Upper lobe of left lung (tissue), 6 donors: ENCODE results near the gene FAM171A2. TPM values are rescaled to one million over a fixed set of nuclear protein-coding genes. Genes with fewer than 3 reads are reported as not detected.
A peak's percentile ranks its signal among the peaks of the same experiment; 100 is the strongest.

Experiments
- ATAC-seq, 2 donors: fragments of 200-7000 bp; cut with Tn5 transposase; one replicate each; pipeline ENCODE4 v1.9.1; 2022; ENCODE audit warnings: mild to moderate bottlenecking in 2 of 2, moderate library complexity in 2 of 2; ENCODE audit not compliant: low FRiP score in 2 of 2
- DNase-seq, 2 donors: peaks; one replicate each; pipeline ENCODE4 v3.0.0-alpha.2; 2019 to 2020
- H3K27ac ChIP-seq, 4 donors: fragments of 200-600 bp; sonication (generic); one replicate each; pipeline ENCODE4 v1.5.1; 2016 to 2019
- H3K27me3 ChIP-seq, 4 donors: fragments of 200-600 bp; sonication (generic); one replicate each; pipeline ENCODE4 v1.5.1; 2017 to 2019
- H3K36me3 ChIP-seq, 4 donors: fragments of 200-600 bp; sonication (generic); one replicate each; pipeline ENCODE4 v1.5.1; 2016 to 2019
- H3K4me1 ChIP-seq, 4 donors: fragments of 200-600 bp; sonication (generic); one replicate each; pipeline ENCODE4 v1.5.1; 2018 to 2019
- H3K4me3 ChIP-seq, 4 donors: fragments of 200-600 bp; sonication (generic); one replicate each; pipeline ENCODE4 v1.5.1; 2017 to 2019; ENCODE audit warnings: mild to moderate bottlenecking in 2 of 4, moderate library complexity in 1 of 4
- H3K9me3 ChIP-seq, 4 donors: fragments of 200-600 bp; sonication (generic); one replicate each; pipeline ENCODE4 v1.5.1; 2018 to 2019
- EP300 ChIP-seq, 4 donors: sonication (generic); formaldehyde crosslinking; IDR thresholded peaks; one replicate each; pipeline ENCODE4 v1.5.1; 2017; ENCODE audit warnings: antibody characterized with exemption in 4 of 4, control low read depth in 2 of 4
- POLR2A ChIP-seq, 4 donors: fragments of 450-650 bp; IDR thresholded peaks; one replicate each; pipeline ENCODE4 v1.5.1; 2016 to 2017; ENCODE audit warnings: antibody characterized with exemption in 4 of 4, mild to moderate bottlenecking in 2 of 4
- POLR2AphosphoS5 ChIP-seq, 2 donors: sonication (generic); formaldehyde crosslinking; IDR thresholded peaks; one replicate each; pipeline ENCODE4 v1.5.1; 2017; ENCODE audit warnings: antibody characterized with exemption in 2 of 2
- WGBS, 2 donors: methylation state at CpG; one replicate each; pipeline ENCODE4 v1.1.5; 2017 to 2018; 5-methylcytosine and 5-hydroxymethylcytosine counted together
- total RNA-seq, 6 donors: library from RNA; depleted of rRNA in 4 of 6; stranded (reverse); fragments of >200 nt in 4 of 6; gene quantifications; one replicate each; pipeline versions ENCODE4 v1.1.0 to v1.2.1, GENCODE V29; 2016 to 2021
- TF ChIP-seq, protein P1 (sequence below), 6 experiments: fragments of 450-650 bp in 4 of 6; fragments of 200-600 bp in 2 of 6; sonication (generic) in 2 of 6; IDR thresholded peaks; one replicate each; pipeline ENCODE4 v1.5.1; 2016 to 2019; ENCODE audit warnings: antibody characterized with exemption in 6 of 6
- donor health status: DM: no; HTN: no; CAD: no; lungs with moderate emphysema.
- donor health status: DM: no; HTN: yes; CAD: no; lungs with severe emphysema.

Gene FAM171A2
- total RNA-seq, 6 donors from 2014 or later = 0.61 to 4.6 (median 0.98) TPM; not detected in 1

DNA sequence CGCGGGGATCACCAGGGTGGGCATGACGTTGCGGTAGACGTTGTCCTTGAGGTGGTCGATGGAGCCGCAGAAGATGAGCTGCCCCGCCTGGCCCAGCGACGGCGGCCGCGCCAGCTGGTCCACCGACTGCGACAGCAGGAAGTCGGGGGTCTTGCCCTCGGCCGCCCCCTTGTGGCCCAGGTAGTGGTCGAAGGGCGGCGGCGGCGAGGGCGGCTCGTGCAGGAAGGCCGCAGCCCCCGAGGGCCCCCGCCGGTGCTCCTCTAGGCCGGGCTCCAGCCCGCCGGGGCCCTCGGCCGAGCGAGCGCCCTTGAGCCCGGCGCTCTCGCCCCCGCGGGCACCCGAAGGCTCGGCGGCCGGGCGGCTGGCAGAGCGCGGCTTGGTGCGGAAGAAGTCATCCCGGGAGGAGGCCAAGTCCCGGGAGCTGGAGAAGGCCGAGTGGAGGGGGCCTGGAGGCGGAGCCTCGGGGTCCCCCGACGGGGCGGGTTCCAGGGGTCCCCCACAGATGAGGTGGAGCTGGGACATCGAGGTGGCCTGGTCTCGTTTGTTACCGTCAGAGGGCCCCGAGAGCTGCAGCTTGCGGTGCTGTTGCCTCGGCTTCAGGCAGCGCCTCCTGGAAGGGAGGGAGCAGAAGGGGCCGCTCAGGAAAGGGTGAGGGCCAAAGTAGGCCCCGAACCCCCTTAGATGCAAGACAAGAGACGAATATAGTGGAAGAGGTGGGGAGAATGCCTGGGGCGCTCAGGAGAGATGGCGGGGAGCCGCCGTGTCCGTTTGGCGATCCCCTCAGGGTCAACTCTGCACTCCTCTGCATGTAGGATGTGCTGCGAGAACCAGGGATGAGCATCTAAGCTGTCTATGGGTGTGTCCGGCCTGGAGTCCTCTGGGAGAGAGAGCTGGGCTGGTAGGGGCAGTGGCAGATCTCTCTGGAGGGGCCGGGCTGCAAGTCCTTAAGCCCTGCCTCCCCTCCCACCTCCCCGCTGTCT, 8.8 kb downstream of the FAM171A2 start:
- Histone ChIP-seq H3K4me3 (peak overlapping the region in 2 of 4 donors; percentile 34 to 42), H3K36me3 (peaks cover 18 to 38% (median 32%) of the 10 kb centered on the region in 4 donors), H3K9me3 (no peaks in the 10 kb centered on the region), H3K4me1 (peaks cover 0 to 14% (median 0%) of the 10 kb centered on the region in 4 donors), H3K27me3 (no peaks in the 10 kb centered on the region), H3K27ac (no peak overlapping the region)
- TF ChIP-seq, protein P1, sequence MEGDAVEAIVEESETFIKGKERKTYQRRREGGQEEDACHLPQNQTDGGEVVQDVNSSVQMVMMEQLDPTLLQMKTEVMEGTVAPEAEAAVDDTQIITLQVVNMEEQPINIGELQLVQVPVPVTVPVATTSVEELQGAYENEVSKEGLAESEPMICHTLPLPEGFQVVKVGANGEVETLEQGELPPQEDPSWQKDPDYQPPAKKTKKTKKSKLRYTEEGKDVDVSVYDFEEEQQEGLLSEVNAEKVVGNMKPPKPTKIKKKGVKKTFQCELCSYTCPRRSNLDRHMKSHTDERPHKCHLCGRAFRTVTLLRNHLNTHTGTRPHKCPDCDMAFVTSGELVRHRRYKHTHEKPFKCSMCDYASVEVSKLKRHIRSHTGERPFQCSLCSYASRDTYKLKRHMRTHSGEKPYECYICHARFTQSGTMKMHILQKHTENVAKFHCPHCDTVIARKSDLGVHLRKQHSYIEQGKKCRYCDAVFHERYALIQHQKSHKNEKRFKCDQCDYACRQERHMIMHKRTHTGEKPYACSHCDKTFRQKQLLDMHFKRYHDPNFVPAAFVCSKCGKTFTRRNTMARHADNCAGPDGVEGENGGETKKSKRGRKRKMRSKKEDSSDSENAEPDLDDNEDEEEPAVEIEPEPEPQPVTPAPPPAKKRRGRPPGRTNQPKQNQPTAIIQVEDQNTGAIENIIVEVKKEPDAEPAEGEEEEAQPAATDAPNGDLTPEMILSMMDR (IDR thresholded peaks at IDR 0.05) = peak in 5 of 6 experiments; percentile 13 to 39 (median 19)
- TF ChIP-seq EP300 (IDR thresholded peaks at IDR 0.05) = no peak
- 70 to 74% methylated on average over 27 to 61 of the region's 77 CpGs for WGBS, 2 donors
- DNase-seq (peak; percentile 39 to 90), ATAC-seq (peak in 1 of 2 donors; percentile 41)

DNA sequence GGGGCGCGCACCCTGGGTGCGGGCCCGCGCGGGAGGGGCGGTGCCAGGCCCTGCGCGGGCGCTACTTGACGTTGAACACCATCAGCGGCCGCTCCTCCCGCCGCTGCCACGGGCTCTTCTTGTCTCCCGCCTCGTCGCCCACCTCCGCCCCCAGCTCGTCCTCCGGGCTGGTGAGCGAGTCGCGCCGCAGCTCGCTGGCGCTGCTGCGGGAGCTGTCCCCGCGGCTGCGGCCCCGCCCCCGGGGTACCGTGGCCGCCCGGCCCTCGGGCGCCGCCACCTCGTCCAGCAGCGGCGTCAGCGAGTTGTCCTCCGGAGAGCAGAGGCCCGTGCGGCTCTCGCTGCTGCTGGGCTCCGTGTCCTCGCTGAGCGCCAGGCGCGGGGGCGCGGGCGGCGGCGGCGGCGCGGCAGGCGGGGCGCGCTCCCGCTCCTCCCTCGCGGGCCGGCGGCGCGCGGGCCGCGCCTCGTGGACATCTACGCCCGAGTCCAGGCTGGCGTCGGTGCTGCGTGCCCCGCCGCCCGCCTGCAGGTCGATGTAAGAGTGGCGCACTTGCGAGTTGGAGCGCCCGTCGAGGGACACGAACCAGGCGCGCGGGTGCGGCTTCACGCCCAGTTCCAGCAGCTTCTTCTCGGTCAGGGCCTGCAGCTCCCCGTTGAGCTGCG, 9.9 kb downstream of the FAM171A2 start:
- no peak overlapping the region for H3K27ac ChIP-seq

DNA sequence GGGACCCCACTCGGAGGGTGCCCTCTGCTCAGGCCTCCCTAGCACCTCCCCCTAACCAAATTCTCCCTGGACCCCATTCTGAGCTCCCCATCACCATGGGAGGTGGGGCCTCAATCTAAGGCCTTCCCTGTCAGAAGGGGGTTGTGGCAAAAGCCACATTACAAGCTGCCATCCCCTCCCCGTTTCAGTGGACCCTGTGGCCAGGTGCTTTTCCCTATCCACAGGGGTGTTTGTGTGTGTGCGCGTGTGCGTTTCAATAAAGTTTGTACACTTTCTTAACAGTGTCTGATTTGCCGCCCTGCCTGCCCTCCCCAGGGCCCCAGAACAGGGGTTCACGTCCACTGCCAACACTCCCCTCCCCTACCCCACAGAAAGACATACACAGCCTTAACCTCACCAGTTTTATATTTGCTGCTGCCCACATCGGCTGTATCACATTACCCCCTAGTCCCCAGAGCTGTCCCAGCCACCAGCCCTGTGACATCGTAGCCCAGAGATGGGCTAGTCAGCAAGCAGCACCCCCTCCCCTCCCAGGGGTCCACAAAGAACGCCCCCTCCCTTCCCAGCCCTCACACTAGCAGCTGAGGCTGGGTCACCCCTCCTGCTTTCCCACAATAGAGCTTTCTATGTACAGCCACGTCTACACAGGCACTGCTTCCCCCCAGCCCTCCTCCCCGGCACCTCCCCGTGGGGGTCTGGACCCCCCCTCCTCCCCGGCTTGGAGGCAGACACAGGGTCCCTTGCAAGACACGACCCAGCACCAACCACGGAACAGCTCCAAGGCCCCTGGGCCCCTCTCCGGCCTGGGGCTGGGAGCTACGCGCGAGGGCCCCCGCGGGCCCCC, 10.6 kb downstream of the FAM171A2 start:
- H3K4me3 ChIP-seq = peak overlapping the region in 3 of 4 donors; percentile 34 to 42 (median 42)
- no peaks in the 10 kb centered on the region for H3K9me3 ChIP-seq
- ATAC-seq (no peak), DNase-seq (no peak)
- WGBS, 2 donors = 71 to 74% methylated on average over 15 to 19 of the region's 22 CpGs
- TF ChIP-seq, protein P1 (IDR thresholded peaks at IDR 0.05) = no peak
- TF ChIP-seq POLR2A (IDR thresholded peaks at IDR 0.05) = no peak
- TF ChIP-seq POLR2AphosphoS5 (IDR thresholded peaks at IDR 0.05) = no peak
- no peak for TF ChIP-seq EP300 (IDR thresholded peaks at IDR 0.05)
- H3K27me3 ChIP-seq = no peaks in the 10 kb centered on the region
- H3K36me3 ChIP-seq = peaks cover 18 to 53% (median 43%) of the 10 kb centered on the region in 4 donors
- H3K4me1 ChIP-seq = peaks cover 0 to 25% (median 6%) of the 10 kb centered on the region in 4 donors
- no peak overlapping the region for H3K27ac ChIP-seq

More for the DNA sequence above, 9.9 kb downstream of the FAM171A2 start:
- peaks cover 0 to 18% (median 2%) of the 10 kb centered on the region in 4 donors for H3K4me1 ChIP-seq
- WGBS, 2 donors = 57% methylated on average over 98 of the region's 98 CpGs; no CpG with 5 or more reads in 1 of the 2 donors
- ATAC-seq (peak in 1 of 2 donors; percentile 51), DNase-seq (peak in 1 of 2 donors; percentile 89)
- H3K36me3 ChIP-seq = peaks cover 18 to 49% (median 41%) of the 10 kb centered on the region in 4 donors
- H3K4me3 ChIP-seq = peak overlapping the region in 3 of 4 donors; percentile 34 to 42 (median 42)
- H3K27me3 ChIP-seq = no peaks in the 10 kb centered on the region
- no peak for TF ChIP-seq POLR2A (IDR thresholded peaks at IDR 0.05)
- H3K9me3 ChIP-seq = no peaks in the 10 kb centered on the region

DNA sequence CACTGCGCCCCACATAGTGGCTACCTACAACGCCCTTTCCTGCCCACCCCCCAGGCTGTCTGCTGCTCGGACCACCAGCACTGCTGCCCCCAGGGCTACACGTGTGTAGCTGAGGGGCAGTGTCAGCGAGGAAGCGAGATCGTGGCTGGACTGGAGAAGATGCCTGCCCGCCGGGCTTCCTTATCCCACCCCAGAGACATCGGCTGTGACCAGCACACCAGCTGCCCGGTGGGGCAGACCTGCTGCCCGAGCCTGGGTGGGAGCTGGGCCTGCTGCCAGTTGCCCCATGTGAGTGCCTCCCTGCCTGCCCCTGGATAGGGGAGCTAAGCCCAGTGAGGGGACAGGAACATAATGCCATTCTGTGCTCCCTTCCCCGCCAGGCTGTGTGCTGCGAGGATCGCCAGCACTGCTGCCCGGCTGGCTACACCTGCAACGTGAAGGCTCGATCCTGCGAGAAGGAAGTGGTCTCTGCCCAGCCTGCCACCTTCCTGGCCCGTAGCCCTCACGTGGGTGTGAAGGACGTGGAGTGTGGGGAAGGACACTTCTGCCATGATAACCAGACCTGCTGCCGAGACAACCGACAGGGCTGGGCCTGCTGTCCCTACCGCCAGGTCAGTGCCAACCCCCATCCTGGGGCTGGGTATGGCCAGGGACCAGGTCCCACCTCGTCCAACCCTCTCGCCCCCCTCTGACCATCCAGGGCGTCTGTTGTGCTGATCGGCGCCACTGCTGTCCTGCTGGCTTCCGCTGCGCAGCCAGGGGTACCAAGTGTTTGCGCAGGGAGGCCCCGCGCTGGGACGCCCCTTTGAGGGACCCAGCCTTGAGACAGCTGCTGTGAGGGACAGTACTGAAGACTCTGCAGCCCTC, 11.5 kb downstream of the FAM171A2 start:
- H3K4me3 ChIP-seq = no peak overlapping the region
- peaks cover 18 to 53% (median 43%) of the 10 kb centered on the region in 4 donors for H3K36me3 ChIP-seq
- no peak for ATAC-seq
- no peaks in the 10 kb centered on the region for H3K27me3 ChIP-seq
- no peaks in the 10 kb centered on the region for H3K9me3 ChIP-seq
- 77 to 85% methylated on average over 13 to 35 of the region's 36 CpGs for WGBS, 2 donors
- H3K27ac ChIP-seq = no peak overlapping the region
- no peak for TF ChIP-seq POLR2A (IDR thresholded peaks at IDR 0.05)
- TF ChIP-seq, protein P1 (IDR thresholded peaks at IDR 0.05) = no peak
- no peak for TF ChIP-seq EP300 (IDR thresholded peaks at IDR 0.05)
- TF ChIP-seq POLR2AphosphoS5 (IDR thresholded peaks at IDR 0.05) = no peak
- peaks cover 0 to 34% (median 7%) of the 10 kb centered on the region in 4 donors for H3K4me1 ChIP-seq
- DNase-seq = no peak
